CD8-positive, alpha-beta memory T cell (primary cell): ENCODE data around the gene C2orf72. TPM values are rescaled to one million over a fixed set of nuclear protein-coding genes. Genes with fewer than 3 reads are reported as not detected.
"Not testable (repeated sequence)": the region's sequence is repeated elsewhere in the genome, so short reads cannot be mapped to it uniquely, and the experiment has no call there.

Source experiments
- CTCF ChIA-PET: fragments of 350-600 bp; sonication (Branson Sonifier 250); formaldehyde crosslinking; loops from one replicate; lab custom pipeline; 2021; ENCODE audit warnings: antibody characterized with exemption; lab: Charles Lee
- POLR2A ChIA-PET: fragments of 350-600 bp; sonication (Branson Sonifier 250); formaldehyde crosslinking; loops from one replicate; lab custom pipeline; 2021; ENCODE audit warnings: antibody characterized with exemption; lab: Charles Lee
- DNase-seq, 5 donors: peaks; one replicate each; pipeline versions ENCODE4 v3.0.0 to v3.0.0-alpha.2; 2020 to 2022; ENCODE audit warnings: mixed read lengths in 1 of 5
- H3K27ac ChIP-seq: one replicate; pipeline ENCODE4 v1.7.0; 2013; ENCODE audit warnings: low read depth, mild to moderate bottlenecking, low read length, moderate library complexity
- H3K27me3 ChIP-seq: 2 replicates; pipeline ENCODE4 v1.7.0; 2013; ENCODE audit warnings: low read length, mild to moderate bottlenecking; ENCODE audit not compliant: insufficient read depth, poor library complexity, severe bottlenecking
- H3K36me3 ChIP-seq: 2 replicates; pipeline ENCODE4 v1.7.0; 2013; ENCODE audit warnings: mild to moderate bottlenecking, low read length, moderate library complexity; ENCODE audit not compliant: insufficient read depth
- H3K4me1 ChIP-seq: 2 replicates; pipeline ENCODE4 v1.7.0; 2013; ENCODE audit warnings: mild to moderate bottlenecking, low read length, moderate library complexity; ENCODE audit not compliant: insufficient read depth
- H3K4me3 ChIP-seq: 2 replicates; pipeline ENCODE4 v1.7.0; 2013; ENCODE audit warnings: mild to moderate bottlenecking, low read length
- H3K9me3 ChIP-seq: 2 replicates; pipeline ENCODE4 v1.7.0; 2013; ENCODE audit warnings: mild to moderate bottlenecking, low read length
- H3K27ac Mint-ChIP-seq, 8 donors: one replicate each; pipeline ENCODE4 v1.8.0; 2020 to 2021; ENCODE audit warnings: mixed read lengths in 8 of 8, mild to moderate bottlenecking in 6 of 8, inconsistent platforms in 3 of 8, moderate library complexity in 3 of 8
- H3K27me3 Mint-ChIP-seq, 2 donors: one replicate each; pipeline ENCODE4 v1.8.0; 2020 to 2021; ENCODE audit warnings: mixed read lengths in 2 of 2, mild to moderate bottlenecking in 1 of 2, moderate library complexity in 1 of 2
- H3K36me3 Mint-ChIP-seq, 3 donors: one replicate each; pipeline ENCODE4 v1.8.0; 2020 to 2021; ENCODE audit warnings: mixed read lengths in 3 of 3, inconsistent platforms in 1 of 3, mild to moderate bottlenecking in 1 of 3
- H3K4me1 Mint-ChIP-seq, 3 donors: one replicate each; pipeline ENCODE4 v1.8.0; 2020 to 2021; ENCODE audit warnings: mixed read lengths in 3 of 3, inconsistent platforms in 1 of 3, mild to moderate bottlenecking in 1 of 3
- H3K4me3 Mint-ChIP-seq, 7 donors: one replicate each; pipeline ENCODE4 v1.8.0; 2020 to 2021; ENCODE audit warnings: mixed read lengths in 7 of 7, mild to moderate bottlenecking in 6 of 7, moderate library complexity in 4 of 7, inconsistent platforms in 2 of 7
- H3K9me3 Mint-ChIP-seq, 5 donors: one replicate each; pipeline ENCODE4 v1.8.0; 2020 to 2022; ENCODE audit warnings: mixed read lengths in 5 of 5, mild to moderate bottlenecking in 3 of 5, moderate library complexity in 2 of 5, inconsistent platforms in 1 of 5
- polyA plus RNA-seq: library from polyadenylated mRNA; unstranded; fragments of 300-500 nt; fragmentation: Illumina TruSeq; gene quantifications from one replicate; pipeline ENCODE4 v1.2.3, GENCODE V29; 2021
- total RNA-seq, 2 experiments: library from RNA; stranded (reverse); gene quantifications; one replicate each; pipeline ENCODE4 v1.2.3, GENCODE V29; 2021

C2orf72 gene
- total and polyA plus RNA-seq, 3 experiments from 2014 or later: 0.18 TPM; not detected in 2

GRCh38 chr2:231067531-231067930 is 30.2 kb downstream of the C2orf72 start:
- H3K27me3 ChIP-seq, H3K4me3 ChIP-seq, H3K4me3 Mint-ChIP-seq, DNase-seq, H3K9me3 Mint-ChIP-seq, H3K9me3 ChIP-seq, H3K27ac Mint-ChIP-seq, H3K27ac ChIP-seq, H3K27me3 Mint-ChIP-seq, POLR2A ChIA-PET, H3K4me1 ChIP-seq: not testable (repeated sequence)
- peaks cover 13 to 81% (median 27%) of the 10 kb centered on the region in 3 donors for H3K36me3 Mint-ChIP-seq
- CTCF ChIA-PET: interaction anchor here (1.3 kb wide), 1 partner anchor 14 kb away, joined by 5 read pairs; no protein-coding TSS in a partner anchor
- H3K4me1 Mint-ChIP-seq: peaks cover 0 to 11% (median 3%) of the 10 kb centered on the region in 3 donors
- peaks cover 24% of the 10 kb centered on the region for H3K36me3 ChIP-seq

- no peak overlapping the region for H3K4me3 ChIP-seq
- H3K27me3 ChIP-seq: no peaks in the 10 kb centered on the region
- peaks cover 18% of the 10 kb centered on the region for H3K36me3 ChIP-seq
- no peak overlapping the region for H3K27ac Mint-ChIP-seq
- no peak overlapping the region for H3K4me3 Mint-ChIP-seq
- no peak for DNase-seq
- no peaks in the 10 kb centered on the region for H3K27me3 Mint-ChIP-seq
- ChIA-PET CTCF (interaction anchor here (1.1 to 1.3 kb wide), 3 partner anchors 11 to 16 kb away, joined by 4 to 5 read pairs (median 4); partner anchors contain the start of gene PSMD1), POLR2A (no interaction called here)
- peaks cover 0 to 11% (median 3%) of the 10 kb centered on the region in 3 donors for H3K4me1 Mint-ChIP-seq
- no peaks in the 10 kb centered on the region for H3K4me1 ChIP-seq
- no peaks in the 10 kb centered on the region for H3K9me3 Mint-ChIP-seq
- peaks cover 9 to 77% (median 23%) of the 10 kb centered on the region in 3 donors for H3K36me3 Mint-ChIP-seq
- no peaks in the 10 kb centered on the region for H3K9me3 ChIP-seq
- H3K27ac ChIP-seq: no peak overlapping the region
Measured at GRCh38 chr2:231068525-231069222, 31.4 kb downstream of the C2orf72 start.

GRCh38 chr2:231069379-231070054 is 32.2 kb downstream of the C2orf72 start:
- Histone ChIP-seq H3K36me3 (peaks cover 18% of the 10 kb centered on the region), H3K4me1 (no peaks in the 10 kb centered on the region), H3K9me3 (no peaks in the 10 kb centered on the region), H3K27me3 (no peaks in the 10 kb centered on the region), H3K27ac (no peak overlapping the region), H3K4me3 (no peak overlapping the region)
- Mint-ChIP-seq H3K36me3 (peaks cover 9 to 70% (median 23%) of the 10 kb centered on the region in 3 donors), H3K27ac (no peak overlapping the region), H3K4me1 (peaks cover 0 to 11% (median 3%) of the 10 kb centered on the region in 3 donors), H3K9me3 (no peaks in the 10 kb centered on the region), H3K4me3 (no peak overlapping the region), H3K27me3 (no peaks in the 10 kb centered on the region)
- no peak for DNase-seq
- ChIA-PET CTCF (interaction anchor here (1.1 to 1.3 kb wide), 2 partner anchors 12 to 16 kb away, joined by 4 read pairs; partner anchors contain the start of gene PSMD1), POLR2A (no interaction called here)

GRCh38 chr2:231084565-231084964 is 47.2 kb downstream of the C2orf72 start:
- no peak overlapping the region for H3K27ac Mint-ChIP-seq
- H3K36me3 Mint-ChIP-seq: peaks cover 0 to 90% (median 30%) of the 10 kb centered on the region in 3 donors
- H3K4me1 Mint-ChIP-seq: no peaks in the 10 kb centered on the region
- no peak for DNase-seq
- CTCF ChIA-PET: no interaction called here
- no peaks in the 10 kb centered on the region for H3K9me3 Mint-ChIP-seq
- Histone ChIP-seq H3K36me3 (peaks cover 46% of the 10 kb centered on the region), H3K4me1 (no peaks in the 10 kb centered on the region), H3K9me3 (no peaks in the 10 kb centered on the region), H3K4me3 (no peak overlapping the region), H3K27ac (no peak overlapping the region), H3K27me3 (no peaks in the 10 kb centered on the region)
- H3K27me3 Mint-ChIP-seq: no peaks in the 10 kb centered on the region
- no peak overlapping the region for H3K4me3 Mint-ChIP-seq
- POLR2A ChIA-PET: no interaction called here

GRCh38 chr2:231088754-231089153 is 51.4 kb downstream of the C2orf72 start:
- Mint-ChIP-seq H3K27ac (no peak overlapping the region), H3K36me3 (peaks cover 11 to 87% (median 32%) of the 10 kb centered on the region in 3 donors), H3K4me1 (no peaks in the 10 kb centered on the region), H3K9me3 (no peaks in the 10 kb centered on the region), H3K27me3 (no peaks in the 10 kb centered on the region), H3K4me3 (no peak overlapping the region)
- Histone ChIP-seq H3K9me3 (no peaks in the 10 kb centered on the region), H3K4me3 (no peak overlapping the region), H3K27me3 (no peaks in the 10 kb centered on the region), H3K36me3 (peaks cover 27% of the 10 kb centered on the region), H3K4me1 (no peaks in the 10 kb centered on the region), H3K27ac (no peak overlapping the region)
- ChIA-PET CTCF (interaction anchor here (1.4 to 1.5 kb wide), 2 partner anchors 15 to 36 kb away, joined by 4 to 5 read pairs; no protein-coding TSS in a partner anchor), POLR2A (interaction anchor here (0.6 kb wide), 1 partner anchor 387 kb away, joined by 3 read pairs; no protein-coding TSS in a partner anchor)
- no peak for DNase-seq

- Histone ChIP-seq H3K9me3 (no peaks in the 10 kb centered on the region), H3K4me1 (no peaks in the 10 kb centered on the region), H3K27ac (no peak overlapping the region), H3K4me3 (no peak overlapping the region), H3K36me3 (peaks cover 6% of the 10 kb centered on the region), H3K27me3 (no peaks in the 10 kb centered on the region)
- H3K27ac Mint-ChIP-seq: no peak overlapping the region
- H3K4me3 Mint-ChIP-seq: no peak overlapping the region
- no peak for DNase-seq
- H3K36me3 Mint-ChIP-seq: peaks cover 29 to 93% (median 48%) of the 10 kb centered on the region in 3 donors
- H3K27me3 Mint-ChIP-seq: no peaks in the 10 kb centered on the region
- CTCF ChIA-PET: interaction anchor here (1.0 to 1.9 kb wide), 2 partner anchors 41 to 358 kb away, joined by 3 to 5 read pairs; no protein-coding TSS in a partner anchor
- H3K4me1 Mint-ChIP-seq: peaks cover 0 to 2% (median 0%) of the 10 kb centered on the region in 3 donors
- POLR2A ChIA-PET: no interaction called here
- peaks cover 0 to 8% (median 4%) of the 10 kb centered on the region in 5 donors for H3K9me3 Mint-ChIP-seq
Measured at GRCh38 chr2:231093933-231094332, 56.6 kb downstream of the C2orf72 start.

GRCh38 chr2:231094736-231095346 is 57.5 kb downstream of the C2orf72 start:
- peaks cover 0 to 2% (median 0%) of the 10 kb centered on the region in 3 donors for H3K4me1 Mint-ChIP-seq
- Histone ChIP-seq H3K27ac (no peak overlapping the region), H3K4me1 (no peaks in the 10 kb centered on the region), H3K36me3 (peaks cover 4% of the 10 kb centered on the region), H3K4me3 (no peak overlapping the region), H3K9me3 (peaks cover 8% of the 10 kb centered on the region), H3K27me3 (no peaks in the 10 kb centered on the region)
- POLR2A ChIA-PET: no interaction called here
- H3K9me3 Mint-ChIP-seq: peaks cover 2 to 16% (median 5%) of the 10 kb centered on the region in 5 donors
- H3K36me3 Mint-ChIP-seq: peaks cover 32 to 93% (median 54%) of the 10 kb centered on the region in 3 donors
- no peak overlapping the region for H3K4me3 Mint-ChIP-seq
- H3K27ac Mint-ChIP-seq: no peak overlapping the region
- CTCF ChIA-PET: interaction anchor here (1.8 to 1.9 kb wide), 2 partner anchors 9 to 42 kb away, joined by 5 read pairs; no protein-coding TSS in a partner anchor
- DNase-seq: no peak
- H3K27me3 Mint-ChIP-seq: no peaks in the 10 kb centered on the region
